ENCODE results near the gene TMEM101. TPM values are rescaled to one million over a fixed set of nuclear protein-coding genes. Genes with fewer than 3 reads are reported as not detected.
A peak's percentile ranks its signal among the peaks of the same experiment; 100 is the strongest.

TMEM101 gene
- total RNA-seq, 1 experiment from 2014 or later = 32.1 TPM

GRCh38 chr17:44007346-44008204 lies 7.2 kb downstream of the TMEM101 start (continued):
- no peak for TF ChIP-seq AFF4 (CRISPR knock-in tag; IDR thresholded peaks at IDR 0.05; ENCODE audit: borderline replicate concordance)
- TF ChIP-seq E2F4 (CRISPR knock-in tag; IDR thresholded peaks at IDR 0.05; ENCODE audit: borderline replicate concordance, low read depth) = no peak
- TF ChIP-seq ZNF671 (CRISPR knock-in tag; IDR thresholded peaks at IDR 0.05) = no peak
- no peak for TF ChIP-seq EMX1 (CRISPR knock-in tag; IDR thresholded peaks at IDR 0.05)
- no peak for TF ChIP-seq GABPB1 (CRISPR knock-in tag; IDR thresholded peaks at IDR 0.05)
- no peak for TF ChIP-seq ETV6 (CRISPR knock-in tag; IDR thresholded peaks at IDR 0.05)
- peak; percentile 48; the same call in 1 of the 2 replicates for TF ChIP-seq CREM (CRISPR knock-in tag; IDR thresholded peaks at IDR 0.05)
- TF ChIP-seq ATF2 (CRISPR knock-in tag; IDR thresholded peaks at IDR 0.05; ENCODE audit: borderline replicate concordance, low read depth) = no peak
- TF ChIP-seq, protein P1, sequence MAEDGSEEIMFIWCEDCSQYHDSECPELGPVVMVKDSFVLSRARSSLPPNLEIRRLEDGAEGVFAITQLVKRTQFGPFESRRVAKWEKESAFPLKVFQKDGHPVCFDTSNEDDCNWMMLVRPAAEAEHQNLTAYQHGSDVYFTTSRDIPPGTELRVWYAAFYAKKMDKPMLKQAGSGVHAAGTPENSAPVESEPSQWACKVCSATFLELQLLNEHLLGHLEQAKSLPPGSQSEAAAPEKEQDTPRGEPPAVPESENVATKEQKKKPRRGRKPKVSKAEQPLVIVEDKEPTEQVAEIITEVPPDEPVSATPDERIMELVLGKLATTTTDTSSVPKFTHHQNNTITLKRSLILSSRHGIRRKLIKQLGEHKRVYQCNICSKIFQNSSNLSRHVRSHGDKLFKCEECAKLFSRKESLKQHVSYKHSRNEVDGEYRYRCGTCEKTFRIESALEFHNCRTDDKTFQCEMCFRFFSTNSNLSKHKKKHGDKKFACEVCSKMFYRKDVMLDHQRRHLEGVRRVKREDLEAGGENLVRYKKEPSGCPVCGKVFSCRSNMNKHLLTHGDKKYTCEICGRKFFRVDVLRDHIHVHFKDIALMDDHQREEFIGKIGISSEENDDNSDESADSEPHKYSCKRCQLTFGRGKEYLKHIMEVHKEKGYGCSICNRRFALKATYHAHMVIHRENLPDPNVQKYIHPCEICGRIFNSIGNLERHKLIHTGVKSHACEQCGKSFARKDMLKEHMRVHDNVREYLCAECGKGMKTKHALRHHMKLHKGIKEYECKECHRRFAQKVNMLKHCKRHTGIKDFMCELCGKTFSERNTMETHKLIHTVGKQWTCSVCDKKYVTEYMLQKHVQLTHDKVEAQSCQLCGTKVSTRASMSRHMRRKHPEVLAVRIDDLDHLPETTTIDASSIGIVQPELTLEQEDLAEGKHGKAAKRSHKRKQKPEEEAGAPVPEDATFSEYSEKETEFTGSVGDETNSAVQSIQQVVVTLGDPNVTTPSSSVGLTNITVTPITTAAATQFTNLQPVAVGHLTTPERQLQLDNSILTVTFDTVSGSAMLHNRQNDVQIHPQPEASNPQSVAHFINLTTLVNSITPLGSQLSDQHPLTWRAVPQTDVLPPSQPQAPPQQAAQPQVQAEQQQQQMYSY (CRISPR knock-in tag; IDR thresholded peaks at IDR 0.05) = no peak
- TF ChIP-seq CDX4 (CRISPR knock-in tag; IDR thresholded peaks at IDR 0.05; ENCODE audit: borderline replicate concordance) = no peak
- TF ChIP-seq ZNF317 (CRISPR knock-in tag; IDR thresholded peaks at IDR 0.05; ENCODE audit: borderline replicate concordance, low read depth) = no peak
- no peak for TF ChIP-seq ZNF416 (CRISPR knock-in tag; IDR thresholded peaks at IDR 0.05)

Data from WTC11 (cell line).